GM21528 (cell line): ENCODE results near the gene CEP104.

Source experiments
- ATAC-seq: cut with Tn5 transposase; IDR thresholded peaks from one replicate; pipeline ENCODE4 v1.9.1; 2021; ENCODE audit warnings: mild to moderate bottlenecking, moderate library complexity; ENCODE audit not compliant: unreplicated experiment, low FRiP score

CEP104 gene

DNA sequence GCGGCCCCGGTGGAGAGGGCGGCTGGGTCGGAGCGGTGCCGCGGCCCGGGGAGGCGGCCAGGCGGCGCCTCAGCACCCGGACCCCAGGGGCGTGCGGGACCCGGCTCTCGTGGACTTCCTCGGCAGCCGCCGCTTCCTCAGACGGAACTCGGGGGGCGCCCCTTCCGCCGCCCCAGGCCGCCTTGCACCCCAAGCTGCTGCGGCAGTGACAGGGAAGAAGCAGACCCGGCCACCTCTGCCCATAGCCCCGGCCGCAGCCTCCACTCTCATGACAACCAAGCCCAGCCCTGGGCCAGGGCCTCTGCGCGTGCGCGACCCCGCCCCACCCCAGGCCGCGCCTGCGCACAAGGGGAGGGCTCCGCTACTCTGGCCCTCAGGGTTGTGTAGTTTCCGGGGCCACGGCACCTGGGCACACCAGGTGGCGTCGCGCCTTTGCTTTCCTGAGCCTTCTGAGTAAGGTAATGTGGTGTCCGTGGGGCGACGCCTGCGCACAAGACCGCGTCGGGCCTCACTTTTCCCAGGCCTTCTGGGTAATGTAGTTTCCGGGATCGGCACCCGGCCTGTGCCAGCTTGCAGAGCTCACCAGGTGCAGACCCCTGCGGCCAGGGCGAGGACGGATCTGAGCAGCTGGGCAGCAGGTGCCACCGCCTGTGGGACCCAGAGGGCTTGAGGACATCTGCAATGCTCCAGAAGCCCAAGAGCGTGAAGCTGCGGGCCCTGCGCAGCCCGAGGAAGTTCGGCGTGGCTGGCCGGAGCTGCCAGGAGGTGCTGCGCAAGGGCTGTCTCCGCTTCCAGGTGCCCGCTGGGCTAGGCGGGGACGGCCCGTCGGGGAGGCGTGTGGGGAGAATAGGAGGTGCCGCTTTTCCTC lies at the start of gene CEP104, which contains the start of gene DFFB:
Gene CEP104 (minus strand): TSS at position 289 of the 868 bp plus-strand sequence. CDS start 4,804 bp downstream, outside the sequence.
Gene DFFB (plus strand): TSS at position 554 of the 868 bp plus-strand sequence. CDS start 128 bp downstream, at position 682.
- peak; percentile 98 for ATAC-seq

GRCh38 chr1:3906672-3907020 lies 49.6 kb upstream of the CEP104 start:
- no peak for ATAC-seq

DNA sequence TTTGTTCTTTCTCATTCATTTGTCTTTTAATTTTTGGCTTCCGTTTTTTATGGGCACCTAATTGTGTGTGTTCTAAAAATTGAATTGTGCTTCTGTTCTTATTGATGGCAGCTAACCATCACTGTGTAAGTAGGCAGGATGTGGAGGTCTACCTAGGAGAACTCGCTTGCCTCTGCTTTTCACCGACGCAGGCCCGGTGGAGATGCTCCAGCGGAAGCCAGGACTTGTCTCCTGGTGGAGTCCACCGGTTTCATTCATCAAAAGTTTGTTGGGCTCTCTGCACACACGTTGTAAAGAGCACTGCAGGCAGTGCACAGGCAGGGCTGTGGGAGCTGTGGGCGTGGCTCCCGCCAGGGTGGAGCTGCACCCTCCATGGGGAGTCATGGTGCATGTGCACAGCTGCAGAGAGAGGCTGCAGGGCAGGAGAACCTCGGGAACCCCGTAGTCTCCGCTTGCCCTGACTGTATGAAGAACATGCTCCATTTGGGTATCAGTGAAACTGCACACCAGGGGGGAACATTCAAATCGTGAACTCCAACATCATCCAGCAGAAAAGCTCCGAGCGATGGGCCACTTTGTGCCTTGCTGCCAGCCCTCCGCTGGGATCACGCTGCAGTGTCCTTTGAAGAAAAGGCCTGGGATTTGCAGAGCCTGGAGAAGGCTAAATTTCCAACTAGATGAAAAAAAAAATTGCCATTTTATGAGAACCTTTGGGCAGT lies 49.1 kb upstream of the CEP104 start:
- ATAC-seq: no peak

- ATAC-seq: no peak
Measured at GRCh38 chr1:3905266-3905952, 48.4 kb upstream of the CEP104 start.

DNA sequence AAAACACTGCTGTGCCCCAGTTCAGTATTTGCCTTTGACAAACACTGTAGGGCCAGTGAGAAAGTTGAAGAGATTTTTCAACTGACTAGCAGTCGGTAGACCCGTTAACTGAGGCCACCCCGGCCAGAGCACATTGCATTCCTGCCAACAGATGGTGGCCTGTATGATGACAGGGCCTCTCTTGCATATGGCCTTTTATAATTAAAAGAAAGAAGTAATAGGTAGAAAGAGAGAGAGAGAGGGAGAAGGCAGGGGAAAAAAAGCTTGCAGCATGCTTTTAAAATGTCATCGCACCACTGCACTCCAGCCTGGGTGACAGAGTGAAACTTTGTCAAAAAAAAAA lies 47.8 kb upstream of the CEP104 start:
- no peak for ATAC-seq

DNA sequence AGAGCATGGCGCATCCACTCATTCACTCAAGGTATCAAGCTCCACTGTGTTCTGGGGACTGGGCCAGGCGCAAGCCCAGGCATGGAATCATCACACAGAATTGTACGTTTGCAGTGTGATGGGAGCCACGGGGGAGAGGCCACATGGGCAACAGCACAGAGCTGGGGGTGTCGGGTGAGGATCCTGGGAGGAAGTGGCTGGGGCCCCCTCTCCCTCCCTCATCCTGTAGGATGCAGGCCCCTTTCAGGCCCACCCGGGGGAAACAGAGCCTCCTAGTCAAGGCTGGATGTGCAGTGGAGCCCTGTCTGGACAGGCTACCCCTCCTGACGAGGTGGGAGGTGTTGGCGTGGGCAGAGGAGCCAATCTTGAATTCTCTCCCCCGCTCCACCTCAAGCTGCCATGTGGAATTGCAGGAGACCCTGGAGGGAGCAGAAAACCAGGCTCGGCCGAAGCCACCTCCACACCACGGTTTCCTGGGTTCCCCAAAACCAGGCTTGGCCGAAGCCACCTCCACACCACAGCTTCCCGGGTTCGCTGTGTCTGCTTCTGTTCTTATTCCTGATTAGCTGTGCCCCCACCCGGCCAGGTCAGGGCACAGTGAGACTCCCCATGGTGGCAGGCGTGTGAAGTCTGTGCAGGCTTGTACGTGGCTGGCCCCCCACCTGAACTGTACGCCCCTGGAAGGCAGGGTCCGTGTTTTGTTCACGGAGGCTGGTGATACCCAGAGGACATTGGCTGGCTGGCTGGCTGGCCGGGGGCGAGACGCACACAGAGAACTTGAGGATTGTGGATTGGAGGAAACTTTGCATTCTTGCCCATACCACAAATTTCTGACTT lies 47.2 kb upstream of the CEP104 start:
- ATAC-seq: no peak

DNA sequence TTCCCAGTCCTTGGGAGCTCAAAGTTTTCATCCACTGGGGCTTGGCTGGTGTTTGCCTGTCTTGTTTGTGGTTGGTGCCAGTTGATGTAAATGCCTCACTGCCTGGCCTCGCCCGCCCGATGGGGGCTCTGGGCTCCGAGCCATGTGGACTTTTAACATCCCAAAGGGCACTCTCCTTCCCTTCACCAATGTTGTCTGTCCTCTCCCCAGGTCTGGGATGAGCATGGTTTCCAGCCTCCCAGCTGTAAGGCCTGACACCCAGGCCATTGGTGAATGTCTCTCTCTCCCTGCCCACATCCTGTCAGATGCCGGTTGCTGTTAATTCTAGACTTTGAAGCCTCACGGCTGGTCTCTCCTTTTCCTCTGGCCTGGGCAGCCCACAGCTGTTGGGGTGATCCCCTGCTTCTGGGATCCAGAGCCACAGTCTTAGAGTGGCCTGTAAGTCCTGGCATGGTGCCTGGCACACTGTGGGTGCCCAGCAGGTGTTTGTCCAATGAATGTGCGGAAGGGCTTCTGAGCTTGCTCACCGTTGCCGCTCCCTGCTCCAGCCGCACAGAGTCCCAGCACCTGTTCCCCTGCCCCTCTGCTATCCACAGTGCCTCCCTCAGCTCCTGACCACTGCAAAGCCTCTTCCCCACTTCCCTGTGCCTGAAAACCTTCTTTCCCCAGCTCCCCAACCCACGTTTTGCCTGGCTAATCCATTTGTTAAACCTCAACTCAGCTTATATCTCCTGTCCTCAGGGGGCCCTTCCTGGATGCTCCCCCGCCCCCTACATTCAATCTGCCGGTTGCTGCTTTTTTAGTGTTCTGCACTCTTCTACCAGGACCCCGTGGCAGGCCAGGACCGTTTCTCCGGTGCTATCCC lies 46.4 kb upstream of the CEP104 start:
- ATAC-seq: no peak

DNA sequence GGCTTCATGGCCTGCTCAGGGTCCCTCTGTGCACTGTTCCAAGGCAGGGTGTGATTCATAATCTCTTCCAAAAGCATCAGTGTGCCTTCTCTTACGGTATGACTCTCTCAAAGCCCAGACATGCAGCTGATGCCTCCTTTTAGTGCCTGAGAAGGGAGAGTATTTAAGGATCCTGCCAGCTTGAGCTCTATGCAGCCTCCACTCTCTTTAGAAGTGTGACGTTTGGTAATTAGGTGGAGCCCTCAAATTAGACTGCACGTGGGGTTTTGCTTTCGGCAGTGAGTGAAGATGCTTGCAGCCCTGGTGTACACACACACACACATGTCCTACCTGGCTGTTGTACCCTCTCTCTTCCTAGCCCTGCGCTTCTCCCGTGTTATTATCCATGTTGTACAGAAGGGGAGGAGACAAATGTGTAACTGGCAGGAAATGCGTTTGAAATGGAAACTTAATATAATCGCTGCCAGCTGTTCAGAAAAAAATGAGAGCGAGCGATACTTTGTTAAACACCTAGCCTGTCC lies 45.6 kb upstream of the CEP104 start:
- no peak for ATAC-seq

- no peak for ATAC-seq
Measured at GRCh38 chr1:3902111-3902511, 45.1 kb upstream of the CEP104 start.

- peak; percentile 60 for ATAC-seq
Measured at GRCh38 chr1:3900969-3901529, 44.0 kb upstream of the CEP104 start.

GRCh38 chr1:3900150-3900968 lies 43.3 kb upstream of the CEP104 start, which contains the start of gene C1orf174:
TSS of gene C1orf174 (minus strand) at chr1:3900272. CDS start at chr1:3900186, 86 bp downstream.
- ATAC-seq: peak; percentile 80

- peak; percentile 9 for ATAC-seq
Measured at GRCh38 chr1:3899754-3900149, 42.7 kb upstream of the CEP104 start.

DNA sequence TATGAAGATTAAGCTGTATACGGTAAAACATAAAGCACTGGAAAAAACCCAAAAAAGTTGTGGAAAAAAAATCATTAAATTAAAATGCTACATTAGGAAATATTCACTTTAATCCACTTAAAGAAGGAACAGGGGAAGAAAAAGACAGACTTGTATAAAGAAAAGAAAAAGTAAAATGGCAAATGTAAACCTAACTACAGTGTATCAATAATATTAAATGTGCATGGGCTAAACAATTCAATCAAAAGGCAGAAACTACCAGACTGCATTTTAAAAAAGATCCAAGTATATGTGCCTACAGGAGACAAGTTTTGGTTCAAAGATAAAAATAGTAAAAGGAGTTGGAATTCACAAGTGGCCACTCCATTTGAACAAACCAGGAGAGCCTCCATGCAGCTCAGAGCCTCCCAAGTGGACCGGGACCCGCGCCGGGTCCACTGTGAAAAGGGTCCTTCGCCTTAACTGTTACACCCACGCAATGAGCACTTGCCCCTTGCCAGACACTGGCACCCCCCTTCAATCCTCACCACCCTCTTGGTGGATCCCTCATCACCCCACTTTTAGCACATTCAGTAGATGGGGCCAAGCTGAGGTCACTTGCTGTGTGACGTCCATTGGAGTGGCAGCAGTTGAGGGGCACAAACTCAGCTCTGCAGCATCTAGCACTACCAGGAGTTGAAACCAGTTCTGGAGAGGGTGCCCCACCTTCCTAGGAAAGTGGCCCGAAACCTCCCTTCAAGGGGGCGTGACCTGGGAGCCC lies 42.2 kb upstream of the CEP104 start:
- no peak for ATAC-seq

GRCh38 chr1:3898475-3898735 lies 41.4 kb upstream of the CEP104 start:
- ATAC-seq: no peak

GRCh38 chr1:3896396-3897000 lies 39.5 kb upstream of the CEP104 start:
- ATAC-seq: no peak

GRCh38 chr1:3895951-3896325 lies 38.9 kb upstream of the CEP104 start:
- ATAC-seq: no peak
